Chondrocyte (in vitro differentiated cells): ENCODE results near the gene ZDHHC1. TPM values are rescaled to one million over a fixed set of nuclear protein-coding genes. Genes with fewer than 3 reads are reported as not detected.

Experiments
- DNase-seq: peaks from one replicate; pipeline ENCODE4 v3.0.0; 2021; ENCODE audit warnings: mixed read lengths, low spot score
- H3K27ac Mint-ChIP-seq: one replicate; pipeline ENCODE4 v1.8.0; 2021; ENCODE audit warnings: mild to moderate bottlenecking, moderate library complexity, mixed read lengths; ENCODE audit not compliant: unreplicated experiment
- H3K27me3 Mint-ChIP-seq: 2 replicates; pipeline ENCODE4 v1.8.0; 2021; ENCODE audit warnings: low read depth, mixed read lengths
- H3K36me3 Mint-ChIP-seq: 2 replicates; pipeline ENCODE4 v1.8.0; 2021; ENCODE audit warnings: low read depth, mixed read lengths
- H3K4me1 Mint-ChIP-seq: 2 replicates; pipeline ENCODE4 v1.8.0; 2021; ENCODE audit warnings: low read depth, mild to moderate bottlenecking, mixed read lengths
- H3K4me3 Mint-ChIP-seq: one replicate; pipeline ENCODE4 v1.8.0; 2021; ENCODE audit warnings: mild to moderate bottlenecking, moderate library complexity, mixed read lengths; ENCODE audit not compliant: unreplicated experiment
- H3K9me3 Mint-ChIP-seq: 2 replicates; pipeline ENCODE4 v1.8.0; 2021; ENCODE audit warnings: low read depth, mixed read lengths
- CTCF ChIP-seq: fragments of 200-600 bp; sonication (generic); IDR thresholded peaks from 2 replicates; pipeline ENCODE4 v1.5.0; 2021; ENCODE audit warnings: antibody characterized with exemption, mild to moderate bottlenecking, moderate library complexity
- total RNA-seq: library from RNA; stranded (reverse); gene quantifications from 3 replicates; pipeline ENCODE4 v1.2.1, GENCODE V29; 2021

The ZDHHC1 gene
- total RNA-seq, 1 donor from 2014 or later, result 12.2 TPM

GRCh38 chr16:67400901-67401300 lies 15.4 kb downstream of the ZDHHC1 start:
- Mint-ChIP-seq H3K36me3 (peaks cover 4% of the 10 kb centered on the region), H3K27ac (no peak overlapping the region), H3K4me3 (no peak overlapping the region), H3K27me3 (no peaks in the 10 kb centered on the region), H3K9me3 (no peaks in the 10 kb centered on the region), H3K4me1 (peaks cover 12% of the 10 kb centered on the region)
- DNase-seq, result no peak
- TF ChIP-seq CTCF, result no peak

GRCh38 chr16:67399749-67400704 lies 16.2 kb downstream of the ZDHHC1 start:
- Mint-ChIP-seq H3K9me3 (no peaks in the 10 kb centered on the region), H3K4me1 (peaks cover 12% of the 10 kb centered on the region), H3K27me3 (no peaks in the 10 kb centered on the region), H3K27ac (no peak overlapping the region), H3K36me3 (peaks cover 4% of the 10 kb centered on the region), H3K4me3 (no peak overlapping the region)
- peak; percentile 64 for TF ChIP-seq CTCF
- no peak for DNase-seq

- TF ChIP-seq CTCF, result peak; percentile 81
- H3K4me1 Mint-ChIP-seq, result peaks cover 12% of the 10 kb centered on the region
- no peaks in the 10 kb centered on the region for H3K9me3 Mint-ChIP-seq
- peaks cover under 1% of the 10 kb centered on the region for H3K27me3 Mint-ChIP-seq
- H3K4me3 Mint-ChIP-seq, result no peak overlapping the region
- DNase-seq, result no peak
- peaks cover 4% of the 10 kb centered on the region for H3K36me3 Mint-ChIP-seq
- H3K27ac Mint-ChIP-seq, result no peak overlapping the region
These were observed 17.0 kb downstream of the ZDHHC1 start for GRCh38 chr16:67399218-67399733.

- Mint-ChIP-seq H3K36me3 (peaks cover 2% of the 10 kb centered on the region), H3K27me3 (peaks cover 2% of the 10 kb centered on the region), H3K4me1 (peaks cover 15% of the 10 kb centered on the region), H3K9me3 (no peaks in the 10 kb centered on the region), H3K27ac (no peak overlapping the region), H3K4me3 (no peak overlapping the region)
- no peak for TF ChIP-seq CTCF
- no peak for DNase-seq
These were observed 17.6 kb downstream of the ZDHHC1 start for GRCh38 chr16:67398546-67399217.

- no peak overlapping the region for H3K27ac Mint-ChIP-seq
- H3K27me3 Mint-ChIP-seq, result peaks cover 2% of the 10 kb centered on the region
These were observed 18.3 kb downstream of the ZDHHC1 start for GRCh38 chr16:67397812-67398545.

More at GRCh38 chr16:67397812-67398545, 18.3 kb downstream of the ZDHHC1 start:
- Mint-ChIP-seq H3K4me3 (no peak overlapping the region), H3K36me3 (no peaks in the 10 kb centered on the region), H3K4me1 (peaks cover 15% of the 10 kb centered on the region), H3K9me3 (no peaks in the 10 kb centered on the region)
- DNase-seq, result no peak
- TF ChIP-seq CTCF, result no peak
